HEK293 (cell line): ENCODE data around the gene HDAC11.
A peak's percentile ranks its signal among the peaks of the same experiment; 100 is the strongest.

Experiments
- OVOL3 ChIP-seq: fragments of 450-650 bp; formaldehyde crosslinking; IDR thresholded peaks from 2 replicates; pipeline ENCODE4 v1.5.1; 2016; ENCODE audit warnings: missing biosample characterization, missing genetic modification characterization
- SCRT1 ChIP-seq: fragments of 450-650 bp; formaldehyde crosslinking; IDR thresholded peaks from 2 replicates; pipeline ENCODE4 v1.5.1; 2016; ENCODE audit warnings: missing biosample characterization, missing genetic modification characterization, borderline replicate concordance
- SCRT2 ChIP-seq: fragments of 450-650 bp; formaldehyde crosslinking; IDR thresholded peaks from 2 replicates; pipeline ENCODE4 v1.5.1; 2016; ENCODE audit warnings: missing biosample characterization, missing genetic modification characterization
- SP7 ChIP-seq: fragments of 450-650 bp; formaldehyde crosslinking; IDR thresholded peaks from 2 replicates; pipeline ENCODE4 v1.5.1; 2016; ENCODE audit warnings: missing biosample characterization, missing genetic modification characterization
- TRIM28 ChIP-seq: IDR thresholded peaks from 2 replicates; pipeline ENCODE4 v1.6.1; 2011; ENCODE audit warnings: low read length, control low read depth, borderline replicate concordance
- ZBTB1 ChIP-seq: fragments of 450-650 bp; formaldehyde crosslinking; IDR thresholded peaks from 2 replicates; pipeline ENCODE4 v1.5.1; 2016; ENCODE audit warnings: missing biosample characterization, missing genetic modification characterization
- ZBTB17 ChIP-seq: fragments of 450-650 bp; formaldehyde crosslinking; IDR thresholded peaks from 2 replicates; pipeline ENCODE4 v1.5.1; 2016; ENCODE audit warnings: missing biosample characterization, missing genetic modification characterization
- ZBTB21 ChIP-seq: fragments of 450-650 bp; formaldehyde crosslinking; IDR thresholded peaks from 2 replicates; pipeline ENCODE4 v1.5.1; 2017; ENCODE audit warnings: missing biosample characterization, missing genetic modification characterization
- ZFHX2 ChIP-seq: fragments of 450-650 bp; formaldehyde crosslinking; conservative IDR thresholded peaks from 2 replicates; pipeline ENCODE4 v1.5.1; 2016; ENCODE audit warnings: missing biosample characterization, missing genetic modification characterization
- ZNF112 ChIP-seq: fragments of 450-650 bp; formaldehyde crosslinking; IDR thresholded peaks from 2 replicates; pipeline ENCODE4 v1.5.0; 2017; ENCODE audit warnings: missing biosample characterization, missing genetic modification characterization
- ZNF2 ChIP-seq: fragments of 450-650 bp; formaldehyde crosslinking; IDR thresholded peaks from 2 replicates; pipeline ENCODE4 v1.5.1; 2016; ENCODE audit warnings: missing biosample characterization, missing genetic modification characterization
- ZNF335 ChIP-seq: fragments of 450-650 bp; formaldehyde crosslinking; conservative IDR thresholded peaks from 2 replicates; pipeline ENCODE4 v1.5.1; 2016; ENCODE audit warnings: missing biosample characterization, missing genetic modification characterization
- ZNF404 ChIP-seq: fragments of 450-650 bp; formaldehyde crosslinking; IDR thresholded peaks from 2 replicates; pipeline ENCODE4 v1.5.1; 2017; ENCODE audit warnings: missing biosample characterization, missing genetic modification characterization
- ZNF423 ChIP-seq: fragments of 450-650 bp; formaldehyde crosslinking; IDR thresholded peaks from 2 replicates; pipeline ENCODE4 v1.5.1; 2016; ENCODE audit warnings: missing biosample characterization, missing genetic modification characterization
- ZNF555 ChIP-seq: fragments of 450-650 bp; formaldehyde crosslinking; conservative IDR thresholded peaks from 2 replicates; pipeline ENCODE4 v1.5.1; 2017; ENCODE audit warnings: missing biosample characterization, mild to moderate bottlenecking, missing genetic modification characterization, inconsistent platforms
- ZNF561 ChIP-seq: fragments of 450-650 bp; IDR thresholded peaks from 2 replicates; pipeline ENCODE4 v1.5.1; 2018; ENCODE audit warnings: missing biosample characterization, missing genetic modification characterization, borderline replicate concordance
- ZNF664 ChIP-seq: fragments of 450-650 bp; formaldehyde crosslinking; IDR thresholded peaks from 2 replicates; pipeline ENCODE4 v1.5.1; 2016; ENCODE audit warnings: missing biosample characterization, missing genetic modification characterization
- ZSCAN30 ChIP-seq: fragments of 450-650 bp; IDR thresholded peaks from 2 replicates; pipeline ENCODE4 v1.5.1; 2018; ENCODE audit warnings: missing biosample characterization, mild to moderate bottlenecking, missing genetic modification characterization, moderate library complexity
- TF ChIP-seq, protein P1 (sequence below): fragments of 450-650 bp; formaldehyde crosslinking; IDR thresholded peaks from 2 replicates; pipeline ENCODE4 v1.5.1; 2017; ENCODE audit warnings: missing biosample characterization, mild to moderate bottlenecking, missing genetic modification characterization, moderate library complexity
- TF ChIP-seq, protein P2 (sequence below): fragments of 450-650 bp; formaldehyde crosslinking; IDR thresholded peaks from 2 replicates; pipeline ENCODE4 v1.5.1; 2016; ENCODE audit warnings: missing biosample characterization, missing genetic modification characterization
- TF ChIP-seq, protein P3 (sequence below): sonication (generic); formaldehyde crosslinking; IDR thresholded peaks from 2 replicates; pipeline ENCODE4 v1.8.1; 2022; ENCODE audit warnings: mild to moderate bottlenecking, moderate library complexity, missing genetic modification reagents
- TF ChIP-seq, protein P4 (sequence below): fragments of 450-650 bp; IDR thresholded peaks from 2 replicates; pipeline ENCODE4 v1.5.1; 2018; ENCODE audit warnings: missing biosample characterization, missing genetic modification characterization
- TF ChIP-seq, protein P5 (sequence below): fragments of 450-650 bp; formaldehyde crosslinking; IDR thresholded peaks from 2 replicates; pipeline ENCODE4 v1.5.1; 2016; ENCODE audit warnings: missing biosample characterization, missing genetic modification characterization, borderline replicate concordance
- TF ChIP-seq, protein P6 (sequence below): fragments of 450-650 bp; formaldehyde crosslinking; IDR thresholded peaks from 2 replicates; pipeline ENCODE4 v1.5.1; 2016; ENCODE audit warnings: missing biosample characterization, missing genetic modification characterization
- TF ChIP-seq, protein P7 (sequence below): fragments of 450-650 bp; formaldehyde crosslinking; IDR thresholded peaks from 2 replicates; pipeline ENCODE4 v1.5.1; 2016; ENCODE audit warnings: missing biosample characterization, missing genetic modification characterization

HDAC11 gene

DNA sequence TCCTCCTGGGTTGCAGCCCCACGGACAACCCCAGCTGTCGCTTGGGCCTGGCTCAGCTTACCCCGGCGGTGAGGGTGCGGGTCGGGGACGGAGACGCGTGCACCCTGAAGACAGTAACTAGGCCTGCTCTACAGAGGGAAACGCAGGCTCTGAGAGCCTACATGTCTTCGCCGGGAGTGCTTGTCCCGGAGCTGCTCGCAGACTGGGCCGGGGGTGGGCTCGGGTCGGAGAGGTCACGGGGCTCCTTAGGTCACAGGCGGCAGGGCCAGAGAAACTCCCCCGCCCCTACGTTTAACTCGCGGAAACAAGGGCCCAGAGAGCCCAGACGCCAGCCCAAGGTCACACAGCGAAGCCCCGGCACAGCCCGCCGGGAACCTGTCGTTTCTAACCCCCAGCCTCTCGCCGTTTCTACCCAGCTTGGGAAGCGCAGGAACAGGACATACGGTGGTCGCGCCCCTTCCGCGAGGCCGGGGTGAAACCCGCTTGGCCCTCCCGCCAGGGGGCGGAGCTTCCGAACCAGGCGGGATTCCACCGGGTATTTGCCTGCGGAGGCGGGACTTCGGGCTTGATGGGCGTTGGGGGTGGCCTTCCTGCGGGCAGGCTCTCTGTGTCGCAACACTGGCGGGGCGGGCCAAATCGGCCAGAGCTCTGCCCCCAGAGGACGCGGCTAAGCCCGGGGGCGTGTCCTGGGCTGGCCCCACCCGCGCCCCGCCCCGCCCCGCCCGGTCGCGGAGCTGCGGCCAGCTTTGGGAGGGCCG is at the start of gene HDAC11 (continued):
- TF ChIP-seq, protein P1, sequence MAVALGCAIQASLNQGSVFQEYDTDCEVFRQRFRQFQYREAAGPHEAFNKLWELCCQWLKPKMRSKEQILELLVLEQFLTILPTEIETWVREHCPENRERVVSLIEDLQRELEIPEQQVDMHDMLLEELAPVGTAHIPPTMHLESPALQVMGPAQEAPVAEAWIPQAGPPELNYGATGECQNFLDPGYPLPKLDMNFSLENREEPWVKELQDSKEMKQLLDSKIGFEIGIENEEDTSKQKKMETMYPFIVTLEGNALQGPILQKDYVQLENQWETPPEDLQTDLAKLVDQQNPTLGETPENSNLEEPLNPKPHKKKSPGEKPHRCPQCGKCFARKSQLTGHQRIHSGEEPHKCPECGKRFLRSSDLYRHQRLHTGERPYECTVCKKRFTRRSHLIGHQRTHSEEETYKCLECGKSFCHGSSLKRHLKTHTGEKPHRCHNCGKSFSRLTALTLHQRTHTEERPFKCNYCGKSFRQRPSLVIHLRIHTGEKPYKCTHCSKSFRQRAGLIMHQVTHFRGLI (tag by site-specific recombination): no peak
- TF ChIP-seq, protein P2, sequence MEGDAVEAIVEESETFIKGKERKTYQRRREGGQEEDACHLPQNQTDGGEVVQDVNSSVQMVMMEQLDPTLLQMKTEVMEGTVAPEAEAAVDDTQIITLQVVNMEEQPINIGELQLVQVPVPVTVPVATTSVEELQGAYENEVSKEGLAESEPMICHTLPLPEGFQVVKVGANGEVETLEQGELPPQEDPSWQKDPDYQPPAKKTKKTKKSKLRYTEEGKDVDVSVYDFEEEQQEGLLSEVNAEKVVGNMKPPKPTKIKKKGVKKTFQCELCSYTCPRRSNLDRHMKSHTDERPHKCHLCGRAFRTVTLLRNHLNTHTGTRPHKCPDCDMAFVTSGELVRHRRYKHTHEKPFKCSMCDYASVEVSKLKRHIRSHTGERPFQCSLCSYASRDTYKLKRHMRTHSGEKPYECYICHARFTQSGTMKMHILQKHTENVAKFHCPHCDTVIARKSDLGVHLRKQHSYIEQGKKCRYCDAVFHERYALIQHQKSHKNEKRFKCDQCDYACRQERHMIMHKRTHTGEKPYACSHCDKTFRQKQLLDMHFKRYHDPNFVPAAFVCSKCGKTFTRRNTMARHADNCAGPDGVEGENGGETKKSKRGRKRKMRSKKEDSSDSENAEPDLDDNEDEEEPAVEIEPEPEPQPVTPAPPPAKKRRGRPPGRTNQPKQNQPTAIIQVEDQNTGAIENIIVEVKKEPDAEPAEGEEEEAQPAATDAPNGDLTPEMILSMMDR: no peak; the same call in 1 of the 2 replicates
- TF ChIP-seq, protein P3, sequence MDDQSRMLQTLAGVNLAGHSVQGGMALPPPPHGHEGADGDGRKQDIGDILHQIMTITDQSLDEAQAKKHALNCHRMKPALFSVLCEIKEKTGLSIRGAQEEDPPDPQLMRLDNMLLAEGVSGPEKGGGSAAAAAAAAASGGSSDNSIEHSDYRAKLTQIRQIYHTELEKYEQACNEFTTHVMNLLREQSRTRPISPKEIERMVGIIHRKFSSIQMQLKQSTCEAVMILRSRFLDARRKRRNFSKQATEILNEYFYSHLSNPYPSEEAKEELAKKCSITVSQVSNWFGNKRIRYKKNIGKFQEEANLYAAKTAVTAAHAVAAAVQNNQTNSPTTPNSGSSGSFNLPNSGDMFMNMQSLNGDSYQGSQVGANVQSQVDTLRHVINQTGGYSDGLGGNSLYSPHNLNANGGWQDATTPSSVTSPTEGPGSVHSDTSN (CRISPR knock-in tag): peak; percentile 88
- TF ChIP-seq ZNF404 (tag by site-specific recombination) (no peak), ZBTB17 (tag by site-specific recombination) (0 out of 2 replicates have a peak, but pooled peaks have one; percentile 14), SCRT1 (no peak), TRIM28 (no peak), SP7 (peak; percentile 38; the same call in 1 of the 2 replicates), ZSCAN30 (no peak), OVOL3 (tag by site-specific recombination) (no peak), ZBTB21 (no peak), ZNF2 (tag by site-specific recombination) (peak; percentile 48; the same call in 1 of the 2 replicates), ZNF423 (tag by site-specific recombination) (no peak), ZNF555 (no peak), ZBTB1 (tag by site-specific recombination) (no peak), ZNF561 (no peak), SCRT2 (tag by site-specific recombination) (no peak), ZNF112 (tag by site-specific recombination) (no peak), ZNF335 (tag by site-specific recombination) (peak; percentile 76), ZFHX2 (tag by site-specific recombination) (no peak; the same call in 1 of the 2 replicates), ZNF664 (tag by site-specific recombination) (no peak)
- TF ChIP-seq, protein P4, sequence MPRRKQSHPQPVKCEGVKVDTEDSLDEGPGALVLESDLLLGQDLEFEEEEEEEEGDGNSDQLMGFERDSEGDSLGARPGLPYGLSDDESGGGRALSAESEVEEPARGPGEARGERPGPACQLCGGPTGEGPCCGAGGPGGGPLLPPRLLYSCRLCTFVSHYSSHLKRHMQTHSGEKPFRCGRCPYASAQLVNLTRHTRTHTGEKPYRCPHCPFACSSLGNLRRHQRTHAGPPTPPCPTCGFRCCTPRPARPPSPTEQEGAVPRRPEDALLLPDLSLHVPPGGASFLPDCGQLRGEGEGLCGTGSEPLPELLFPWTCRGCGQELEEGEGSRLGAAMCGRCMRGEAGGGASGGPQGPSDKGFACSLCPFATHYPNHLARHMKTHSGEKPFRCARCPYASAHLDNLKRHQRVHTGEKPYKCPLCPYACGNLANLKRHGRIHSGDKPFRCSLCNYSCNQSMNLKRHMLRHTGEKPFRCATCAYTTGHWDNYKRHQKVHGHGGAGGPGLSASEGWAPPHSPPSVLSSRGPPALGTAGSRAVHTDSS (tag by site-specific recombination): no peak
- TF ChIP-seq, protein P5, sequence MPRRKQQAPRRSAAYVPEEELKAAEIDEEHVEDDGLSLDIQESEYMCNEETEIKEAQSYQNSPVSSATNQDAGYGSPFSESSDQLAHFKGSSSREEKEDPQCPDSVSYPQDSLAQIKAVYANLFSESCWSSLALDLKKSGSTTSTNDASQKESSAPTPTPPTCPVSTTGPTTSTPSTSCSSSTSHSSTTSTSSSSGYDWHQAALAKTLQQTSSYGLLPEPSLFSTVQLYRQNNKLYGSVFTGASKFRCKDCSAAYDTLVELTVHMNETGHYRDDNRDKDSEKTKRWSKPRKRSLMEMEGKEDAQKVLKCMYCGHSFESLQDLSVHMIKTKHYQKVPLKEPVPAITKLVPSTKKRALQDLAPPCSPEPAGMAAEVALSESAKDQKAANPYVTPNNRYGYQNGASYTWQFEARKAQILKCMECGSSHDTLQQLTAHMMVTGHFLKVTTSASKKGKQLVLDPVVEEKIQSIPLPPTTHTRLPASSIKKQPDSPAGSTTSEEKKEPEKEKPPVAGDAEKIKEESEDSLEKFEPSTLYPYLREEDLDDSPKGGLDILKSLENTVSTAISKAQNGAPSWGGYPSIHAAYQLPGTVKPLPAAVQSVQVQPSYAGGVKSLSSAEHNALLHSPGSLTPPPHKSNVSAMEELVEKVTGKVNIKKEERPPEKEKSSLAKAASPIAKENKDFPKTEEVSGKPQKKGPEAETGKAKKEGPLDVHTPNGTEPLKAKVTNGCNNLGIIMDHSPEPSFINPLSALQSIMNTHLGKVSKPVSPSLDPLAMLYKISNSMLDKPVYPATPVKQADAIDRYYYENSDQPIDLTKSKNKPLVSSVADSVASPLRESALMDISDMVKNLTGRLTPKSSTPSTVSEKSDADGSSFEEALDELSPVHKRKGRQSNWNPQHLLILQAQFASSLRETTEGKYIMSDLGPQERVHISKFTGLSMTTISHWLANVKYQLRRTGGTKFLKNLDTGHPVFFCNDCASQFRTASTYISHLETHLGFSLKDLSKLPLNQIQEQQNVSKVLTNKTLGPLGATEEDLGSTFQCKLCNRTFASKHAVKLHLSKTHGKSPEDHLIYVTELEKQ (tag by site-specific recombination): no peak
- TF ChIP-seq, protein P6, sequence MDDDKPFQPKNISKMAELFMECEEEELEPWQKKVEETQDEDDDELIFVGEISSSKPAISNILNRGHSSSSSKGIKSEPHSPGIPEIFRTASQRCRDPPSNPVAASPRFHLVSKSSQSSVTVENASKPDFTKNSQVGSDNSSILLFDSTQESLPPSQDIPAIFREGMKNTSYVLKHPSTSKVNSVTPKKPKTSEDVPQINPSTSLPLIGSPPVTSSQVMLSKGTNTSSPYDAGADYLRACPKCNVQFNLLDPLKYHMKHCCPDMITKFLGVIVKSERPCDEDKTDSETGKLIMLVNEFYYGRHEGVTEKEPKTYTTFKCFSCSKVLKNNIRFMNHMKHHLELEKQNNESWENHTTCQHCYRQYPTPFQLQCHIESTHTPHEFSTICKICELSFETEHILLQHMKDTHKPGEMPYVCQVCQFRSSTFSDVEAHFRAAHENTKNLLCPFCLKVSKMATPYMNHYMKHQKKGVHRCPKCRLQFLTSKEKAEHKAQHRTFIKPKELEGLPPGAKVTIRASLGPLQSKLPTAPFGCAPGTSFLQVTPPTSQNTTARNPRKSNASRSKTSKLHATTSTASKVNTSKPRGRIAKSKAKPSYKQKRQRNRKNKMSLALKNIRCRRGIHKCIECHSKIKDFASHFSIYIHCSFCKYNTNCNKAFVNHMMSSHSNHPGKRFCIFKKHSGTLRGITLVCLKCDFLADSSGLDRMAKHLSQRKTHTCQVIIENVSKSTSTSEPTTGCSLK (tag by site-specific recombination): no peak
- TF ChIP-seq, protein P7, sequence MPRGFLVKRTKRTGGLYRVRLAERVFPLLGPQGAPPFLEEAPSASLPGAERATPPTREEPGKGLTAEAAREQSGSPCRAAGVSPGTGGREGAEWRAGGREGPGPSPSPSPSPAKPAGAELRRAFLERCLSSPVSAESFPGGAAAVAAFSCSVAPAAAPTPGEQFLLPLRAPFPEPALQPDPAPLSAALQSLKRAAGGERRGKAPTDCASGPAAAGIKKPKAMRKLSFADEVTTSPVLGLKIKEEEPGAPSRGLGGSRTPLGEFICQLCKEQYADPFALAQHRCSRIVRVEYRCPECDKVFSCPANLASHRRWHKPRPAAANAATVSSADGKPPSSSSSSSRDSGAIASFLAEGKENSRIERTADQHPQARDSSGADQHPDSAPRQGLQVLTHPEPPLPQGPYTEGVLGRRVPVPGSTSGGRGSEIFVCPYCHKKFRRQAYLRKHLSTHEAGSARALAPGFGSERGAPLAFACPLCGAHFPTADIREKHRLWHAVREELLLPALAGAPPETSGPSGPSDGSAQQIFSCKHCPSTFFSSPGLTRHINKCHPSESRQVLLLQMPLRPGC (tag by site-specific recombination): no peak
